Epithelial cell of proximal tubule (primary cell): ENCODE results near the gene LIMS2. TPM values are rescaled to one million over a fixed set of nuclear protein-coding genes. Genes with fewer than 3 reads are reported as not detected.

Experiments
- DNase-seq: peaks from one replicate; pipeline ENCODE4 v3.0.0-alpha.2; 2011; ENCODE audit warnings: low read depth
- H3K4me3 ChIP-seq: 2 replicates; pipeline ENCODE4 v1.5.1; 2011; ENCODE audit warnings: low read depth, mild to moderate bottlenecking, low read length
- total RNA-seq: library from RNA; depleted of rRNA; stranded (reverse); fragments of >200 nt; gene quantifications from 2 replicates; pipeline ENCODE4 v1.2.3, GENCODE V29; 2015
- TF ChIP-seq, protein P1 (sequence below): conservative IDR thresholded peaks from 2 replicates; pipeline ENCODE4 v1.5.1; 2012; ENCODE audit warnings: low read depth, mild to moderate bottlenecking, low read length

LIMS2 gene
- total RNA-seq, 1 donor from 2014 or later, result 1.2 TPM

DNA sequence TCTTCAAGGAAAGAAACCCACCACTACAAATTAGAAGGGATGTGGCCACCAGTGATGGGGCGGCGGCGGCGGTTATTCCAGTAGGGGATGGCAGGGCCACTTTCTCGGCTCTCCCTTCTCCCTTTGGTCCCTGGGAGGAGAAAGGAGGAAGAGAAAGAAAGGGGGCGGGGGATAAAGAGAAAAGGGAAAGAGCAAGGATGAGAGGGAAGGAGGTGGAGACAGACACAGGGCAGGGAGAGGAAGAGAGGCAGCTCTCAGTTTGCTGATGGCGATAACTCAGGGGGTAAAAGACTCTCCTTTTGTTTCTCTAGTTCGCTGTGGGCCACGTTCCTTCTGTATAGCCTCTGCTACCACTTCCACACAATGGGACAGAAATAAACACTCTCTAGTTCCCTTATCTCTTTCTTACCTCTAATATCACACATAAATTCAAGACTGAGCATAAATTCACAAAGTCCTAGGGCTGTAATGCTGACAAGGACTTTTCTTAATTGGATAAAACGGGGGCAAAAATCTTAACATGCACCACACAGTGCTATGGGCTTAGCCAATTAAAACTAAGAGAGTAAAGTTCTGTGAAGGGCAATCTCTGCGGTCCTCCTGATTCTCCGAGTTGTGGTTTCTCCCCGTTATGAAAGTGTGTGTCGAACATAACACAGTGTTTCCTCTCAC, 40.6 kb upstream of the LIMS2 start:
- no peak overlapping the region for H3K4me3 ChIP-seq
- TF ChIP-seq, protein P1, sequence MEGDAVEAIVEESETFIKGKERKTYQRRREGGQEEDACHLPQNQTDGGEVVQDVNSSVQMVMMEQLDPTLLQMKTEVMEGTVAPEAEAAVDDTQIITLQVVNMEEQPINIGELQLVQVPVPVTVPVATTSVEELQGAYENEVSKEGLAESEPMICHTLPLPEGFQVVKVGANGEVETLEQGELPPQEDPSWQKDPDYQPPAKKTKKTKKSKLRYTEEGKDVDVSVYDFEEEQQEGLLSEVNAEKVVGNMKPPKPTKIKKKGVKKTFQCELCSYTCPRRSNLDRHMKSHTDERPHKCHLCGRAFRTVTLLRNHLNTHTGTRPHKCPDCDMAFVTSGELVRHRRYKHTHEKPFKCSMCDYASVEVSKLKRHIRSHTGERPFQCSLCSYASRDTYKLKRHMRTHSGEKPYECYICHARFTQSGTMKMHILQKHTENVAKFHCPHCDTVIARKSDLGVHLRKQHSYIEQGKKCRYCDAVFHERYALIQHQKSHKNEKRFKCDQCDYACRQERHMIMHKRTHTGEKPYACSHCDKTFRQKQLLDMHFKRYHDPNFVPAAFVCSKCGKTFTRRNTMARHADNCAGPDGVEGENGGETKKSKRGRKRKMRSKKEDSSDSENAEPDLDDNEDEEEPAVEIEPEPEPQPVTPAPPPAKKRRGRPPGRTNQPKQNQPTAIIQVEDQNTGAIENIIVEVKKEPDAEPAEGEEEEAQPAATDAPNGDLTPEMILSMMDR, result no peak
- DNase-seq, result no peak

DNA sequence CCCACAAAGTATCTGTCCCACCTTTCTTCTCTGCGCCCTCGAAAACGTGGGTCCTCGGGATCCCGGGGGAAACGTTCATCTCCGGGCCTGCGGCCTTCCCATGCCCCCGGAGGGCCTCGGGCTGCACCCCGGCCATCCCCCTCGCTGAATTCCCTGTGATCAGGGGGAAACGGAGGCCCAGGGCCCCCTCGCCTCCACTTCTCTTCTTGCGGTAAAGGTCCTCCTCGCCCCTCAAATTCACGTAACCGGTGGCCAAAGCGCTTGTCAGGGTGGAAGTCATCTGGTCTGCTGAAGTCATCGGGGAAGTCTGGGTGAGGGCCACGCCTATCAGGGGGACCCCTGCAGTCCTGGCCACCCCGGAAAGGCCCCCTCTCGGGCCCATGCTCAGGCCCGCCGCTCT, 38.2 kb upstream of the LIMS2 start:
- TF ChIP-seq, protein P1, result no peak
- H3K4me3 ChIP-seq, result no peak overlapping the region
- DNase-seq, result no peak

DNA sequence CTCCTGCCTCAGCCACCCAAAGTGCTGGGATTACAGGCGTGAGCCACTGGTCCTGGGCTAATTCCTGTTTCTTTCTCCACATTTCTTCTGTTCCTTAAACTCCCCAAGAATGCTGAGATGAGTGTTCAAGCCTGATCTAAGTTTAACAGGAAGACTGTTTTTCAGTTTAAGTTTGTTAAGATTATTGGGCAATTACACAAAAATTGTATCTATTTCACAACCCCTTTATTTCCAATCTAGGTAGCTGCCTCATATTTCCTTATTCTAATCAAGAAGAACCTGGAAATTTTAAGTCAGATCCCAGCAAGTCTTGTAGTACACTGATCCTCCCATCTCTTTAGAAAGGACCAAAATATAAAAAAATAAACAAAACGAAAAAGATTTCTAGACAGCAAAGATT, 37.7 kb upstream of the LIMS2 start:
- TF ChIP-seq, protein P1, result no peak
- no peak for DNase-seq
- H3K4me3 ChIP-seq, result no peak overlapping the region

DNA sequence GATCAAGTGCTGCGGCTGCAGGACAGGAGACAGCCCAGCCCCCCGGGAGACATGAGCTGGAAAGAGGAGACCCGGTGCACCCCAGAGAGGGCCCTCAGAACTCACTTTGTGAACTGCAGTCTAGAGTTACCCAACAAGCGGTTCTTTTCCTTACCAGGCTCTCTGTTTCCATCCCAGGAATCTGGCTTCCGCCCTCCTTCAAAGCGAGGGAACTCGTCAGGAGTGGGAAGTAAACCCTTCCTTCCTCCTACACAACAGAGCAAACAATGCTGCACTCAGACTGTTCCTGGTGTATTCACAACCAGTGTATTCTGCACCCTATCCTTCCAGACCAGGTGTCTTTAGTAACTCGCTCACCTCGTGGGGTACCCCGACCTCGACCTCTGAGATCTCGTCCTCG, 34.0 kb upstream of the LIMS2 start:
- no peak overlapping the region for H3K4me3 ChIP-seq
- TF ChIP-seq, protein P1, result no peak
- no peak for DNase-seq

DNA sequence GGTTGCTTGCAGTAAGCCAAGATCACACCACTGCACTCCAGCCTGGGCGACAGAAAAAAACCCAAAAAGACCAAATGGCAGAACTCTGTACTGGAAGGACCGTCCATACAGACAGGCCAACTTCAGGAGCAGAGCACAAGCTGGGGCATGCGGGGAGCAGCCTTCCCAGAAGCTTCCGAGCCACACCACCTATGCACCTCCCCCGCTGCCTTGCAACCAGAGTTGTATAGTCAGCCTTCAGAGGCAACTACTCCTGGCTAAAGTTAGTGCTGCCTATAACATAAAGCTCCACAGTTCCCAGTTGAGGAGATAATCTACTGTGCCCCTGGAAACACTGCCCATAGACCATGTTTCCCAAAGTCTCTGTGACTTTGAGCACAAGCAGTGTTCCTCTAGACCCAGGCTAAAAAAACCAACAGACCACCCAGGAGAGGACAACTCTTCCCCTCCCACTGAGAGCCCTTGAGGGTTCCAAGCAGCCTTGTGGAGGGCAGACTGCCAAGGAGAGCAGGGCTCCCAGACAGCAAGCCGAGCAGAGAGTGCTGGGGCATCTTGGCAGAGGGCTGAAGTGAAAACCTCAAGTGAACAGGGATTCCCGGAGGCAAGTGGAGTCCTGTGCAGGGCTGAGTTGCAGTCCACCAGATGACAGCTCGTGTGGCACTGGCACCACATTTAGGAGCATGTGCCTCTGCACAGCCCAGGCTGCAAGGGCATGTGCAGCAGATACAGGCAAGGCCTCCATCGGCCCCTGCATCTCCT, 32.7 kb upstream of the LIMS2 start:
- TF ChIP-seq, protein P1, result no peak
- DNase-seq, result no peak
- H3K4me3 ChIP-seq, result no peak overlapping the region

DNA sequence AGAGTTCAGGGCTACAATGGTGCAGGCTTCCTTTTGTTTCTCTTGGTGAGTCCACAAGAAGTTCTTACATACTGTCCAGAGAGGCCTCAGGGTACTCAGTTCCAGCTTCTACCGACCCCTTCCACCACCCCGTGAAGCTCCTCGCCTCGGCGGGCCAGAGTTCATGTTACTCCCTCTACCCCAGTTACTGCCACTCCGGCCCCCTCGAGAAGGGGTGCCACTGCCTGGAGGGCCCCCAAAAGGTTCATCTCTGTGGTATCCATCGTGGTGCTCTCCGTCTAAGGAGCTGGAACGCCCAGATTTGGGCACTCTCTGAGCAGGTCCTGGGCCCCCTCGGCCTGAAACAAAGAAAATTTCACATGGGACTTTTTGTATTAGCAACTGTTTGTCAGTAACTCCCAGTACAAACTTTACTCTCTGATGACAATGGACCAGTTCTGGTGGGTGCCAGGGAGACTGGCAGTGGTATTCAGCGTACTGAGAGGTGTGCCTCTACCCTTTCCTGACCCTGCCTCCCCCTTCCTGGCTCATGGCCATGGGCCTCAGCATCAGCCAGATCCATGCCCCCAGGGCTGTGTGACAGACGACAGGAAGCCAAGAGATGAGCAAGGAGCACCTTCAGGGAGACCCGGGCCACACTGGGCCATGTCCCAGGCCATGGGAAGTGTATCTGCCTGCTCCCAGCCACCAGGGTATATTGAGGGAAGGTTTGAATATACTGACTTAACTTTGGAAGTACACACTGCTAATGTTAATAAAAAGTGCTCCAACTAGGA, 31.1 kb upstream of the LIMS2 start:
- H3K4me3 ChIP-seq, result no peak overlapping the region
- no peak for DNase-seq
- TF ChIP-seq, protein P1, result no peak
